NT2/D1 (cell line): ENCODE measurements around the gene MGAT5B.

ENCODE experiments used
- YY1 ChIP-seq: IDR thresholded peaks from 2 replicates; pipeline ENCODE4 v1.6.1; 2011; ENCODE audit not compliant: insufficient read length, insufficient read depth
- ZNF274 ChIP-seq: IDR thresholded peaks from 2 replicates; pipeline ENCODE4 v1.6.1; 2011; ENCODE audit warnings: mild to moderate bottlenecking, low read depth, low read length

- TF ChIP-seq ZNF274 (no peak), YY1 (no peak)
Observed at GRCh38 chr17:76887802-76888201, 19.6 kb downstream of the MGAT5B start.
